GM19025 (cell line): ENCODE results near the gene CDC42BPA.

Source experiments
- ATAC-seq: cut with Tn5 transposase; IDR thresholded peaks from one replicate; pipeline ENCODE4 v1.9.1; 2021; ENCODE audit warnings: mild to moderate bottlenecking, low read depth, moderate library complexity; ENCODE audit not compliant: unreplicated experiment

Gene CDC42BPA

GRCh38 chr1:227215863-227216510, 102.3 kb downstream of the CDC42BPA start:
- no peak for ATAC-seq

DNA sequence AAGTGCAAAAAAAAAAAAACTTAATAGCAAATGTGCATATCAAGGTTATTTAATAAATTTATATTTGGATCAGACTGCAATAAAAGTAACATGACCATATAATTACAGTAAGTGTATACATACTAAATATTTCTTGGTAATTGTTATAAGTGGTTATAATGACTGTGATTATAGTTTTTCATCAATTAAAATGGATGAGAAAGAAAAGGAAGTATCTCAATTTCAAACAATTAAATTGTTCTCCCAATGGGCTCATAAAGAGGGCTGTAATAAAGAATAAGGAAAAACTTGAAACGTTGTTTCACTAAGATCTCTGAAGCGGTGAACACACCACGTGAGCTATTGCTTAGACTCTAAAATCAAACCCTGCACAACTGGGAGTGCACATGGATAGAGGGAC, 104.1 kb downstream of the CDC42BPA start:
- ATAC-seq = no peak

DNA sequence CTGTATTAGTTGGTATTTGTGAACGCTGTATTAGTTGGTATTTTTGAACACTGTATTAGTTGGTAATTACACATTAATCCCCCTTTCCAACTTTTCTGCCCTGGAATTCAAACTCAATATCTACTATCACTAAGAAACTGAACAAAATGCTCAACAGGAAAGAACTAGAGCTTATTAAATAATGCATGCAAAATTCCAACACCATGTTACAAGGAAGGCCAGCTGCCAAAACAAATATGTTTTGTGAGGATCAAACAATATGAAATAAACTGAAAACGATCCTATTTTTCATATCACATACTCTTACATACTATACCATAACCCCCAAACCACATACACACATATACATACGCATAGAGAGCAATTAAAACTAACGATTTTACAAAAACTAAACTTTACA, 104.9 kb downstream of the CDC42BPA start:
- no peak for ATAC-seq

DNA sequence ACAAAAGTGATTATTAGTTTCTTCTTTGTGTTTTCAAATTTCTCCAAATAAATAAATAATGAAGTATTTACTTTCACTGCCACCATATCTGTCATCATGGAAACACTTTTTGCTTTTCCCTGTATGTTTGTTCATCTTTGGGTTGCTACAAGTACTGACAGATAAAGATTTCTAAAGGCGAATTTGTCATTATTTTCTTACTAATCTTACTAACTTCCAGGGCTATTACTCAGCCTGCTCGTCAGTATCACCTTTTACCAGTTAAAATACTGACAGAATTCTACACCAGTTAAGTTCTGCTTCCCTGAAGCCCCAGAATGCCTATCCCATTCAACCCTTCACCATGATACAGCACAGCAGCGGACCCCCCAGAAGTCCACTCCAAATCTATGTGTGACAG, 106.1 kb downstream of the CDC42BPA start:
- ATAC-seq = no peak

- no peak for ATAC-seq
Observed at GRCh38 chr1:227210604-227211003, 107.7 kb downstream of the CDC42BPA start.

DNA sequence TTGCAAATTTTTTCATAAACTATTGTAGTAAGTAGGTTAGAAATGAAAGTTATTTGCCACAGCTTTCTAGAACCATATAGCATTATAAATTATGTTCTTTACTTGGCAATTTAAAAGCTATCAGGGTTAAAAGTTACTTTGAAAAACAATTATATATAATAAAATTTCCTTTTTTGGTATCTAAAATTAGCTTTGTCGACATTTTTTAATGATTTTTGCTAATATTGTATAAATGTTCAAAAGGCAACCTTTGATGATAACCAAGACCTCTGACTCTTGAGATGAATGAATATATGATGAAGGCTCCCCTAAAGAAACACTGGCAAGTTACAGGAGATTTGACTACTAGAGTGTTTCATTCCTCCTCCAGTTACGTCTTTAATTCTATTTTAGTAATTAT, 121.2 kb downstream of the CDC42BPA start:
- no peak for ATAC-seq

DNA sequence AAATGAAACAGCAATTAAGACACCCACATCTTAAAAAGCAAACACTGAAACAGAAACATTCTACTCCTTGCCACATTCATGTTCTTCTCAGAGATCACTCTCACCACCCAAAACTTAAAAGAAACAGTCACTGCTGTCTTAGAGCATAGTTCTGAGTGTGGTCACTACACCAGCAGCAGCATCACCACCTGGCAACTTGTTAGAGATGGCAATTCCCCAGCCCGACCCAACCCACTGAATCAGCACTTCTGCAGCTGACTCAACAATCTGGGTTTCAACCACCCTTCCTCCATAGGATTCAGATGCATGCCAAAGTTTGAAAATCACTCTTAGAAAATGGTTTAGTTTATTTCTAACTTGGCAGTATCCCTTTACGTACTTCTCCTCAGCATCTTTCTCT, 126.1 kb downstream of the CDC42BPA start:
- peak; percentile 77 for ATAC-seq

DNA sequence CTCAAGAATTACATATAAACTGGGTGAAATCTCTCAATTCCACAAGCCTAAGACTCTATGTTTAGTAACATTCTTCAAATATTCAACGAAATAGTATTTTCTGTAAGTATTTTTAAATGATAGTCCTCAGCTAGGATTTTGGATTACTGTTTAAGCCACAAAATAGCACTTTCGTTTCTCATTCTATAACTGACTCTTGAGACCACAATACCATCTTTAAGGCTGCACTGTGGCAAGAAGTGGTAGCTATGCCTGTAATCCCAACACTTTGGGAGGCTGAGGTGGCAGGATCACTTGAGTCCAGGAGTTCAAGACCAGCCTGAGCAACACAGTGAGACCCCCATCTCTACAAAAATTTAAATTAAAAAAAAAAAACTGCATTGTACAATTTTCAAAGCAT, 126.7 kb downstream of the CDC42BPA start:
- peak; percentile 64 for ATAC-seq

DNA sequence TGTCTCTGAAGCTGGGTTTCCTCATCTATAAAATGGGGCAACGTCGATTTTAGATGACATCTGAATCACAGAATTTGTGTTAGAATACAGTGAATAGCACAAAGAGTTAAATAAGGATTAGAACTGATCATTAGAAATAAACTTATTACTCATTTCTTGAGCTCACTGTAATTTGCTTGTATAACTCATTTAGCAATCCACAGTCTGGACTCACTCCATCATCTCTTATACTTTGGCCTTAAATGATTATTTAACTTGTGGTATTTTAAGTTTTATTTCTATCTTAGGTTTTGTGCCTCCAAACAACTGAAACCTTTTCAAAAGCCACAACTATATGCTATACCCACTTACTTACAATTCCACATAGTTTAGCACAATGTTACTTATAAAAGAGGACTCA, 128.0 kb downstream of the CDC42BPA start:
- ATAC-seq = no peak

DNA sequence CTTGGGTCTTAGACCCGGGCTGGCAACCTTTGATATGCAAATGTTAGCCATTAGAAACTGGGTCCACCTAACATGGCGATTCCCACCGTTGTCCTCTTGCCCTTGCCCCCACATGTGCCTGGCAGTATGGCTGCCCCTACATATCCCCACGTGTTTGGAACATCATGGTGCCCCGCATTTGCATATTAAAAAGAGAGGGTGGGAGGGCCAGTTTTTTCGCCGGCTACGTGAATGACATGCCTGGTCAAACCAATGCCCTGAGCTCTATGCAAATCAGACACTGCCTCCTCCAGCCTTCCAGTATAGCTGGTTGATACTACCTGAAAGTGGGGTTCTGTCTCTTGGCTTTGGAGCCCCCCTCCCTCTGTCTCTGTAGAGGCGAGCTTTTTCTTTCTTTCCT, 133.0 kb downstream of the CDC42BPA start:
- no peak for ATAC-seq

GRCh38 chr1:227182012-227182411, 136.3 kb downstream of the CDC42BPA start:
- no peak for ATAC-seq

- no peak for ATAC-seq
Observed at GRCh38 chr1:227175611-227176010, 142.7 kb downstream of the CDC42BPA start.

DNA sequence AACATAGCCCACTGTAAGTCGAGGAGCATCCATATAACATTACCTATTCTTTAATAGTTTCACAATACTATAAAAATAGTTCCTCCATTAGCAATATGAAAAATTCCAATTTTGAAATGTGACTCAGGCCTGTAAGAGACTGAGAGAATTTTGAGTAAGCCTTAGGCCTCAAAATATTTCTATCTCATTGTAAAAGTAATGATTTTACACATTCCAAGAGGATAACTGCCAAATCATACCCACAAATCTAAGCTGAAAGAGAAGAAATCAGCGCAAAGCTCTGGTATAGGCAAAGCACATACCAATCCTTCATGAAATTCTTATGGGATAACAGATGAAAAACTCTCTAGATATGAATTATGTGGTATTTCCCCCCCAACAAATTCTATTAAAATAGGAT, 144.1 kb downstream of the CDC42BPA start:
- ATAC-seq = no peak

GRCh38 chr1:227170361-227171166, 147.7 kb downstream of the CDC42BPA start:
- no peak for ATAC-seq

DNA sequence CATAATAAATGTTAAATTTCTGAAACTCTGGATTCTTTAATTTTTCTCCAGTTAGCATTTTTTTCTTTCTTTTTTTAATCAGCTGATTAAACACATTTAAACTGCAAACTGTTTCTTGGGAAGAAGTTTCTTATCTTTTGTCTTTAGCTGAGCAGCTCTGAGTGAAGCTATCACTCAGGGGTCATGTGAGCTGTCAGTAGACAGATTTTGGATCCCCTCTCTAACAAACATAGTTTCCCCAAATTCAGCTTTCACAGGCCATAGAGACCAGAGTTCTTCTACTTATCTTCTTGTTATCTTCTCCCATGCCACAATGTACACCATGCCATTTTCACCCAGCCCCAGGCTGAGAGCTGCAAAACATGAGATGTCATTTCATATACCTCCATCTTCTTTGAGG, 148.9 kb downstream of the CDC42BPA start:
- ATAC-seq = no peak

GRCh38 chr1:227167276-227168101, 150.8 kb downstream of the CDC42BPA start:
- ATAC-seq = no peak

- no peak for ATAC-seq
Observed at GRCh38 chr1:227166559-227166958, 151.7 kb downstream of the CDC42BPA start.

DNA sequence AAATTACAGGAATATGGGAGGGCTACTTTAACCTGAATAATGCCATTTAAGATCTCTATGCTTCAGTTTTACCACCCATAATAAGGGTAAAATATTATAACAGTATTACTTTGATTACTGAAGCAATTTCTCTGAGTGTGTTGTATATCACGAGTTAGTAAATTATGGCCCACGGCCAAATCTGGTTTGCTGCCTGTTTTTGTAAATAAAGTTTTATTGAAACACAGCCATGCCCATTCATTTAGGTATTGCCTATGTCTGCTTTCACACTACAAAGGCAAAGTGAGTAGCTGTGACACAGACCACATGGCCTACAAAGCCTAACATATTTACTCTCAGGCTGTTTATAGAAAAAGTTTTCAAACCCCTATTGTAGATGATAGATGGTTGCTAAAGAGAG, 156.8 kb downstream of the CDC42BPA start:
- ATAC-seq = no peak

GRCh38 chr1:227156520-227156919, 161.8 kb downstream of the CDC42BPA start:
- no peak for ATAC-seq

- no peak for ATAC-seq
Observed at GRCh38 chr1:227155688-227156087, 162.6 kb downstream of the CDC42BPA start.

DNA sequence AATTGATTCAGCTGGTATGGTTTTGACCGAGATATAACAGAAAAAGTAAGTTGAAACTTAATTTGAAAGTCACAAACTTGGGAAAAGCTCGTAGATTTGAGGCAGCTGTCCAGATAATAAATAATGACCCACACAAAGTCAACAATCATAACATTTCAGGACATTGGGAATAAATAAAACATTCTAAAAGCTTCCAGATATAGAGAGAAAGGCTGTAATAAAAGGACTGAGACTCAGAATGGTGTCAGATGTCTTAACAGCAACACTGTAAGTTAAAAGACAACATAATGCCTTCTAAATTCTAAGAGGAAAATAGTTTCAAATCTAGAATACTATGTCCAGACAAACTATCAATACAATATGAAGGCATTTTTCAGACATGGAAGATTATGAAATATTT, 163.3 kb downstream of the CDC42BPA start:
- no peak for ATAC-seq
